ENCODE measurements around the gene FOXP3. TPM values are rescaled to one million over a fixed set of nuclear protein-coding genes. Genes with fewer than 3 reads are reported as not detected.
A peak's percentile ranks its signal among the peaks of the same experiment; 100 is the strongest.

FOXP3 gene
- polyA plus RNA-seq, 3 donors, result 0.10 TPM; not detected in 2

DNA sequence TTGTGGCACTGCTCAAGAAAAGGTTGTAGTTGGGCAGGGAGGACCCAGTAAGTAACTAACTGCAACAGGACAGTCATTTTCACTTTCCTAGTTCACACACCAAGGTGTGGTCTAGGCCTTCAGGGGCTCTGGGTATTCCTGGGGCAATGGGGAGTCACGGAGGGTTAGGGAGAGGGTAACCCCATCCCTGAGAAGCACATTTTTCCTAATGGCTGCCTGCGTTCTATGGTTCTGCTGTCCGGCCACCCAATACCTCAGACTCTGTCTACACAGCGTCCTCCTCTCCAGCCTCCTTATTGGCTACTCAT, 4.1 kb upstream of the FOXP3 start:
- Mint-ChIP-seq H3K36me3 (no peaks in the 10 kb centered on the region), H3K27ac (peak overlapping the region; percentile 76 to 100 (median 94)), H3K27me3 (ENCODE audit: low read depth in 3 of 3) (peaks cover 1 to 8% (median 5%) of the 10 kb centered on the region in 3 donors), H3K4me1 (peaks cover 29% of the 10 kb centered on the region), H3K4me3 (peak overlapping the region; percentile 85 to 95), H3K9me3 (peaks cover 0 to 11% (median 2%) of the 10 kb centered on the region in 7 donors)
- no CpG with 5 or more reads among the region's 4 CpGs for WGBS (ENCODE audit: insufficient coverage)
- H3K9me3 ChIP-seq (replicated peaks in 1 of 2; ENCODE audit: control insufficient read depth in 1 of 2, insufficient read depth in 1 of 2, low read length in 2 of 2), result no peaks in the 10 kb centered on the region
- H3K27ac ChIP-seq (ENCODE audit: low read depth in 1 of 2, low read length in 2 of 2), result peak overlapping the region; percentile 92 to 97
- peak overlapping the region; percentile 70 for H3K4me2 ChIP-seq (replicated peaks; ENCODE audit: extremely low read depth, low read length, poor library complexity, severe bottlenecking)
- H3K4me1 ChIP-seq (ENCODE audit: control insufficient read depth in 1 of 2, insufficient read depth in 2 of 2, low read length in 2 of 2), result peaks cover 29 to 35% of the 10 kb centered on the region in 2 donors
- DNase-seq, result no peak
- peak overlapping the region; percentile 83 for H2AFZ ChIP-seq (ENCODE audit: insufficient read depth, low read depth, low read length, poor library complexity, severe bottlenecking)
- H3K36me3 ChIP-seq (replicated peaks in 1 of 2; ENCODE audit: control insufficient read depth in 1 of 2, insufficient read depth in 2 of 2, low read length in 2 of 2), result no peaks in the 10 kb centered on the region
- peak overlapping the region; percentile 54 for H3K9ac ChIP-seq (ENCODE audit: insufficient read depth, low read length, poor library complexity, severe bottlenecking)
- peak overlapping the region; percentile 47 to 79 (median 70) for H3K4me3 ChIP-seq (replicated peaks in 1 of 3; ENCODE audit: low read depth in 2 of 3, low read length in 3 of 3)
- no peaks in the 10 kb centered on the region for H4K20me1 ChIP-seq (ENCODE audit: insufficient read depth, low read length)
- intact Hi-C loops (cut with micrococcal nuclease), result no loop called here
- H3K79me2 ChIP-seq (ENCODE audit: insufficient read depth, low read length), result peaks cover 32% of the 10 kb centered on the region
- TF ChIP-seq, protein P1, sequence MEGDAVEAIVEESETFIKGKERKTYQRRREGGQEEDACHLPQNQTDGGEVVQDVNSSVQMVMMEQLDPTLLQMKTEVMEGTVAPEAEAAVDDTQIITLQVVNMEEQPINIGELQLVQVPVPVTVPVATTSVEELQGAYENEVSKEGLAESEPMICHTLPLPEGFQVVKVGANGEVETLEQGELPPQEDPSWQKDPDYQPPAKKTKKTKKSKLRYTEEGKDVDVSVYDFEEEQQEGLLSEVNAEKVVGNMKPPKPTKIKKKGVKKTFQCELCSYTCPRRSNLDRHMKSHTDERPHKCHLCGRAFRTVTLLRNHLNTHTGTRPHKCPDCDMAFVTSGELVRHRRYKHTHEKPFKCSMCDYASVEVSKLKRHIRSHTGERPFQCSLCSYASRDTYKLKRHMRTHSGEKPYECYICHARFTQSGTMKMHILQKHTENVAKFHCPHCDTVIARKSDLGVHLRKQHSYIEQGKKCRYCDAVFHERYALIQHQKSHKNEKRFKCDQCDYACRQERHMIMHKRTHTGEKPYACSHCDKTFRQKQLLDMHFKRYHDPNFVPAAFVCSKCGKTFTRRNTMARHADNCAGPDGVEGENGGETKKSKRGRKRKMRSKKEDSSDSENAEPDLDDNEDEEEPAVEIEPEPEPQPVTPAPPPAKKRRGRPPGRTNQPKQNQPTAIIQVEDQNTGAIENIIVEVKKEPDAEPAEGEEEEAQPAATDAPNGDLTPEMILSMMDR (IDR thresholded peaks at IDR 0.05), result no peak
- no peaks in the 10 kb centered on the region for H3K27me3 ChIP-seq (ENCODE audit: control insufficient read depth in 2 of 2, insufficient read depth in 2 of 2, low read length in 2 of 2)

DNA sequence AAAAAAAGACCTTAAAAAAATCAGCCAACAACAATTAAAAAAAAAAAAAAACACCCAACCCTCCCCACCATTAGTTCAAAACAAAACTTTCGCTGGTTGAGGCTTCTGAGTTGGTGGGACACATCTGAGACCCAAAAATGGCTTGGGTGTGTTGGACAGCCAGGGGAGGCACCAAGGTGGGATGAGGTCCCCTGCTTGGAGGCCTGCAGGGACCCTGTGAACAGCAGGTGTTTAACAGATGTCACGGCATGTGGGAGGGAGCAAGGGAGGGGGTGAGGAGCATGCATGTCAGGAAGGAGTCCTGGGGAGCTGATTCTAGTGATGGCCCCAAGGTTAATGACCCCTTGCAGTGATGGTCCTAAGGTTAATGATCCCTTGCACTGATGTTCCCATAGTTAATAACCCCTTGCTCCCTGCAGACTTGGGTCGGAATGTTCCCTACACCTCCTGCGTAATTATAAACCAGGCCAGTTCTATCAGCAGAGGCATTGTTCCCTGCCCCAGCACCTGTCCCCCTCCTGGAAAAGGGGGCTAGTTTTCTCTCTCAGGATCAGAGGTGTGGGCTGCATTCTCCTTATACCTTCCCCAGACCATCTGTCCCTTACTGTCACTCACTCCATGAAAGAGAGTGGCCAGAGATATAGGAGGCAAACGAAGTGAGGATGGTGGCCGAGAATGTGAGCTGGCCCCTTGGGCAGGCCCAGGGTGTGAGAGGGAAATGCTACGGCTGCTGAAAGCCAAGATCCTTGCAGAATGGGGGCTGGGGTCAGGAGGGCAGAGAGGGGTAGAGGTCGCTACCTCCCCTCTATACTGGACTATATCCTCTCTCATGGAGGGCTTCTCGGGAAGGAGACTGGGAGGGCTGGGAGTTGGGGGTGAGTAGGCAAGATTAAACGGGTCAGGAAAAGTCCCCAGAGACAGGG, 2.3 kb upstream of the FOXP3 start:
- no peak overlapping the region for H3K4me3 ChIP-seq (replicated peaks in 1 of 3; ENCODE audit: low read depth in 2 of 3, low read length in 3 of 3)
- H3K4me3 Mint-ChIP-seq, result no peak overlapping the region
- no peak overlapping the region for H3K27ac Mint-ChIP-seq
- no peaks in the 10 kb centered on the region for H4K20me1 ChIP-seq (ENCODE audit: insufficient read depth, low read length)
- H3K36me3 ChIP-seq (replicated peaks in 1 of 2; ENCODE audit: control insufficient read depth in 1 of 2, insufficient read depth in 2 of 2, low read length in 2 of 2), result no peaks in the 10 kb centered on the region
- peaks cover 3 to 12% (median 5%) of the 10 kb centered on the region in 3 donors for H3K27me3 Mint-ChIP-seq (ENCODE audit: low read depth in 3 of 3)
- no peaks in the 10 kb centered on the region for H3K9me3 ChIP-seq (replicated peaks in 1 of 2; ENCODE audit: control insufficient read depth in 1 of 2, insufficient read depth in 1 of 2, low read length in 2 of 2)
- WGBS (ENCODE audit: insufficient coverage), result 100% methylated on average over 2 of the region's 10 CpGs
- intact Hi-C loops (cut with micrococcal nuclease), result no loop called here
- H3K27ac ChIP-seq (ENCODE audit: low read depth in 1 of 2, low read length in 2 of 2), result no peak overlapping the region
- H3K79me2 ChIP-seq (ENCODE audit: insufficient read depth, low read length), result peaks cover 19% of the 10 kb centered on the region
- TF ChIP-seq, protein P1 (IDR thresholded peaks at IDR 0.05), result no peak
- H3K4me1 ChIP-seq (ENCODE audit: control insufficient read depth in 1 of 2, insufficient read depth in 2 of 2, low read length in 2 of 2), result peaks cover 20 to 25% of the 10 kb centered on the region in 2 donors
- no peaks in the 10 kb centered on the region for H3K36me3 Mint-ChIP-seq
- peaks cover 0 to 11% (median 2%) of the 10 kb centered on the region in 7 donors for H3K9me3 Mint-ChIP-seq
- no peak overlapping the region for H3K4me2 ChIP-seq (replicated peaks; ENCODE audit: extremely low read depth, low read length, poor library complexity, severe bottlenecking)
- no peak overlapping the region for H2AFZ ChIP-seq (ENCODE audit: insufficient read depth, low read depth, low read length, poor library complexity, severe bottlenecking)
- H3K27me3 ChIP-seq (ENCODE audit: control insufficient read depth in 2 of 2, insufficient read depth in 2 of 2, low read length in 2 of 2), result no peaks in the 10 kb centered on the region
- no peak for DNase-seq
- no peak overlapping the region for H3K9ac ChIP-seq (ENCODE audit: insufficient read depth, low read length, poor library complexity, severe bottlenecking)
- peaks cover 16% of the 10 kb centered on the region for H3K4me1 Mint-ChIP-seq

Measured in CD14-positive monocyte (primary cell).